Keratinocyte (primary cell): ENCODE results near the gene CAPN11. TPM values are rescaled to one million over a fixed set of nuclear protein-coding genes. Genes with fewer than 3 reads are reported as not detected.
A peak's percentile ranks its signal among the peaks of the same experiment; 100 is the strongest.

ENCODE experiments used
- DNase-seq: peaks from one replicate; pipeline ENCODE4 v3.0.0-alpha.2; 2011; ENCODE audit warnings: low read depth, missing footprints, low spot score
- FAIRE-seq: peaks from 2 replicates; lab custom pipeline; 2011; peaks lifted over from hg19 to GRCh38; lab: Jason Lieb, UNC
- H2AFZ ChIP-seq: 2 replicates; pipeline ENCODE4 v1.6.0; 2012; ENCODE audit warnings: low read length, control low read depth, inconsistent platforms; ENCODE audit not compliant: control insufficient read depth
- H3K27ac ChIP-seq: 2 replicates; pipeline ENCODE4 v1.5.1; 2011; ENCODE audit warnings: low read length; ENCODE audit not compliant: control insufficient read depth, insufficient read depth
- H3K27me3 ChIP-seq: 3 replicates; pipeline ENCODE4 v1.6.0; 2011; ENCODE audit warnings: low read length; ENCODE audit not compliant: control insufficient read depth, insufficient read depth; ENCODE audit errors: extremely low read depth
- H3K36me3 ChIP-seq, 2 experiments: 2 replicates in 1 of 2; 3 replicates in 1 of 2; pipeline ENCODE4 v1.5.1; 2011; ENCODE audit warnings: low read length in 2 of 2, mild to moderate bottlenecking in 1 of 2; ENCODE audit not compliant: control insufficient read depth in 2 of 2, insufficient read depth in 2 of 2; ENCODE audit errors: extremely low read depth in 1 of 2
- H3K4me1 ChIP-seq: 3 replicates; pipeline ENCODE4 v1.5.1; 2011; ENCODE audit warnings: low read length; ENCODE audit not compliant: control insufficient read depth, insufficient read depth; ENCODE audit errors: extremely low read depth
- H3K4me2 ChIP-seq: 3 replicates; pipeline ENCODE4 v1.6.0; 2011; ENCODE audit warnings: low read depth, low read length; ENCODE audit not compliant: control insufficient read depth, insufficient read depth; ENCODE audit errors: extremely low read depth
- H3K4me3 ChIP-seq, 3 experiments: fragments of 200-600 bp in 1 of 3; sonication (generic) in 1 of 3; 2 replicates in 2 of 3; 3 replicates in 1 of 3; pipeline ENCODE4 v1.5.1; 2011 to 2016; ENCODE audit warnings: low read length in 3 of 3, mild to moderate bottlenecking in 3 of 3, control low read depth in 2 of 3, inconsistent platforms in 1 of 3, low read depth in 1 of 3, mixed read lengths in 1 of 3, mixed run types in 1 of 3, moderate library complexity in 1 of 3; ENCODE audit not compliant: control insufficient read depth in 2 of 3, insufficient read depth in 2 of 3; ENCODE audit errors: extremely low read depth in 1 of 3
- H3K79me2 ChIP-seq: 2 replicates; pipeline ENCODE4 v1.6.0; 2012; ENCODE audit warnings: low read length; ENCODE audit not compliant: control insufficient read depth, insufficient read depth
- H3K9ac ChIP-seq: 3 replicates; pipeline ENCODE4 v1.6.0; 2011; ENCODE audit warnings: low read length; ENCODE audit not compliant: control insufficient read depth, insufficient read depth; ENCODE audit errors: extremely low read depth
- H3K9me1 ChIP-seq: 3 replicates; pipeline ENCODE4 v1.6.0; 2011; ENCODE audit warnings: low read length; ENCODE audit not compliant: control insufficient read depth, insufficient read depth; ENCODE audit errors: extremely low read depth
- H3K9me3 ChIP-seq: 2 replicates; pipeline ENCODE4 v1.5.1; 2012; ENCODE audit warnings: low read depth, low read length; ENCODE audit not compliant: control insufficient read depth
- H4K20me1 ChIP-seq: 3 replicates; pipeline ENCODE4 v1.6.0; 2011; ENCODE audit warnings: low read length; ENCODE audit not compliant: control insufficient read depth, insufficient read depth; ENCODE audit errors: extremely low read depth
- EZH2 ChIP-seq: IDR thresholded peaks from one replicate; pipeline ENCODE4 v1.6.1; 2012; ENCODE audit warnings: inconsistent platforms, mild to moderate bottlenecking, low read length, moderate library complexity
- dilution Hi-C: fragments of 300-500 bp; cut with MboI; formaldehyde crosslinking; loops from one replicate; pipeline ENCODE4 v1.7.0; 2020; ENCODE audit warnings: low sequenced_read_pairs; ENCODE audit not compliant: extremely low pct_ligation_motif_present
- polyA plus RNA-seq, 5 experiments: library from polyadenylated mRNA; depleted of rRNA in 3 of 5; stranded (reverse) in 3 of 5; stranded (forward) in 1 of 5; unstranded in 1 of 5; fragments of >200 nt; gene quantifications; 1 replicate in 1 of 5; 2 replicates in 3 of 5; 3 replicates in 1 of 5; pipeline versions ENCODE4 v1.2.1 to v1.2.3, GENCODE V29; 2011 to 2012; ENCODE audit warnings: missing spikeins in 2 of 5, low read depth in 1 of 5, low replicate concordance in 1 of 5
- TF ChIP-seq, protein P1 (sequence below), 3 experiments: IDR thresholded peaks in 1 of 3; conservative IDR thresholded peaks in 1 of 3; optimal IDR thresholded peaks in 1 of 3; 2 replicates in 2 of 3; 3 replicates in 1 of 3; pipeline versions ENCODE3 to v1.5.1; 2011; ENCODE audit warnings: low read length in 3 of 3, mild to moderate bottlenecking in 3 of 3, moderate library complexity in 2 of 3, control low read depth in 1 of 3, inconsistent platforms in 1 of 3; ENCODE audit not compliant: insufficient read depth in 2 of 3; ENCODE audit errors: extremely low read depth in 1 of 3

CAPN11 gene
- polyA plus RNA-seq, 1 donor (not counting 4 experiments of a cell fraction or from before 2014, with no cell fraction given): not detected

DNA sequence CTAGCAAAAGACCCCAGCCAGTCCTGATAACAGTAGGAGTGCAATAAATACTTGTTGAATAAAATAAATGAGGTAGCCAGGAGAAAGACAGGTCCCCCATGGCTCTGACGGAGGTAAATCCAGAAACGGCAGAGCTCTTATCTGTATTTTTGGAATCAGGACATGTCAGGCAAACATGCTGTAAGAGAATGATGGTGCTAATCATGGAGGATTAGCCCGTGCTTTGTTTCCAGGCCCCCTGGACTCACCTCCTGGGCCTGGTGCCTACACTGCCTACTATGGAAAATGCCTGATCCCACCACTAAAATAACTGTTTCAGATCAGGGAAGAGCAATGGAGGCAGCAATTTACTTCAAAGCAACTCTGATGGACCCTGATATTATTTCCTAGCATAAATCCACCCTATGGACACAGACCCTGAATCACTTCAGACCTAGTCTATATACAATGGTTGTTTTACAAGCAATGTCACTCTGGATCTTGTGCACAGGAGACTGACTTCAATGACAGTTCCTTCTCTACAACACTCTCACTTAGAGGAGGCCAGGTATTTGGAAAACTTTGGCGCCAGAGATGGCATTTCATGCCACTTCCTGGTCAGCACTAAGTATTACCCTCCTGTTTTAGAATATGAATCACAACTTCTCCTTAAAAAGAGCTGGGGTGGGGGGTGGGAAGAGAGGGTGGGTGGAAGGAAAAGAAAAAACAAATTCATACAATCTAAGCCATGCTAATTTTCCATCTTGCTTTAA lies 37.8 kb upstream of the CAPN11 start:
- peaks cover 20% of the 10 kb centered on the region for H4K20me1 ChIP-seq
- no peaks in the 10 kb centered on the region for H3K9me3 ChIP-seq
- no peak overlapping the region for H3K4me2 ChIP-seq
- TF ChIP-seq, protein P1, sequence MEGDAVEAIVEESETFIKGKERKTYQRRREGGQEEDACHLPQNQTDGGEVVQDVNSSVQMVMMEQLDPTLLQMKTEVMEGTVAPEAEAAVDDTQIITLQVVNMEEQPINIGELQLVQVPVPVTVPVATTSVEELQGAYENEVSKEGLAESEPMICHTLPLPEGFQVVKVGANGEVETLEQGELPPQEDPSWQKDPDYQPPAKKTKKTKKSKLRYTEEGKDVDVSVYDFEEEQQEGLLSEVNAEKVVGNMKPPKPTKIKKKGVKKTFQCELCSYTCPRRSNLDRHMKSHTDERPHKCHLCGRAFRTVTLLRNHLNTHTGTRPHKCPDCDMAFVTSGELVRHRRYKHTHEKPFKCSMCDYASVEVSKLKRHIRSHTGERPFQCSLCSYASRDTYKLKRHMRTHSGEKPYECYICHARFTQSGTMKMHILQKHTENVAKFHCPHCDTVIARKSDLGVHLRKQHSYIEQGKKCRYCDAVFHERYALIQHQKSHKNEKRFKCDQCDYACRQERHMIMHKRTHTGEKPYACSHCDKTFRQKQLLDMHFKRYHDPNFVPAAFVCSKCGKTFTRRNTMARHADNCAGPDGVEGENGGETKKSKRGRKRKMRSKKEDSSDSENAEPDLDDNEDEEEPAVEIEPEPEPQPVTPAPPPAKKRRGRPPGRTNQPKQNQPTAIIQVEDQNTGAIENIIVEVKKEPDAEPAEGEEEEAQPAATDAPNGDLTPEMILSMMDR (optimal IDR thresholded peaks at IDR 0.05 in 1 of 3, IDR thresholded peaks at IDR 0.05 in 1 of 3, conservative IDR thresholded peaks at IDR 0.05 in 1 of 3; ENCODE audit: extremely low read depth in 1 of 3, insufficient read depth in 2 of 3, low read length in 3 of 3): no peak
- TF ChIP-seq EZH2: no peak
- peaks cover 87% of the 10 kb centered on the region for H3K4me1 ChIP-seq
- DNase-seq (no peak), FAIRE-seq (no peak)
- H3K9me1 ChIP-seq: peaks cover 2% of the 10 kb centered on the region
- H3K79me2 ChIP-seq: peaks cover 80% of the 10 kb centered on the region
- dilution Hi-C loops: no loop called here
- H3K27me3 ChIP-seq: no peaks in the 10 kb centered on the region
- H3K36me3 ChIP-seq: peaks cover 1 to 9% of the 10 kb centered on the region in 2 experiments
- no peak overlapping the region for H3K4me3 ChIP-seq
- no peak overlapping the region for H3K9ac ChIP-seq
- H3K27ac ChIP-seq: no peak overlapping the region
- no peak overlapping the region for H2AFZ ChIP-seq

DNA sequence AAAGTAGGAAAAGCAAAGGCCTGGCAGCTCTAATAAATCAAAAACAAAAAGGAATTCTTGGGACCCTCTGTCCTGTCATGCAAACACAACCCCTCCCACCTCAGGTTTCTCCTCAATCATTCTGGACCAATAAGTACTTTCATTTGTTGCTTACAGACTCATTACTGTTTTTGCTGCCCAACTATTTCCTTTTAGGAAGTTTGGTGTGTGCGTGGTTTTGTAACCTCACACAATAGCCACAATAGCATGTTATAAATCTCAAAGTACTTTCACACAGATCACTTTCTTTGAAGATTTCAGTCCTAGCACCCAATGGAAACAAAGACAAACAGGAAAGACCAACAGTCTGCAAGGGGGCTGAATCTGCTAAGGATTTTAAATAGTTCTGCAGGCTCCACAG lies 35.8 kb upstream of the CAPN11 start:
- FAIRE-seq (no peak), DNase-seq (no peak)
- Histone ChIP-seq H3K4me3 (no peak overlapping the region), H3K9me1 (peaks cover 2% of the 10 kb centered on the region), H3K4me2 (peak overlapping the region; percentile 3), H4K20me1 (peaks cover 20% of the 10 kb centered on the region), H2AFZ (no peak overlapping the region), H3K4me1 (peaks cover 70% of the 10 kb centered on the region), H3K36me3 (peaks cover 1 to 9% of the 10 kb centered on the region in 2 experiments), H3K79me2 (peaks cover 97% of the 10 kb centered on the region), H3K27ac (peak overlapping the region; percentile 9), H3K9me3 (no peaks in the 10 kb centered on the region), H3K9ac (no peak overlapping the region), H3K27me3 (no peaks in the 10 kb centered on the region)
- dilution Hi-C loops: no loop called here
- TF ChIP-seq, protein P1 (optimal IDR thresholded peaks at IDR 0.05 in 1 of 3, IDR thresholded peaks at IDR 0.05 in 1 of 3, conservative IDR thresholded peaks at IDR 0.05 in 1 of 3; ENCODE audit: extremely low read depth in 1 of 3, insufficient read depth in 2 of 3, low read length in 3 of 3): no peak
- no peak for TF ChIP-seq EZH2
